CD4-positive, CD25-positive, alpha-beta regulatory T cell (primary cell): ENCODE measurements around the gene APMAP. TPM values are rescaled to one million over a fixed set of nuclear protein-coding genes. Genes with fewer than 3 reads are reported as not detected.
"Not testable (repeated sequence)": the region's sequence is repeated elsewhere in the genome, so short reads cannot be mapped to it uniquely, and the experiment has no call there.

Experiments used
- ATAC-seq, 2 donors: fragments of 150-1000 bp; cut with Tn5 transposase; one replicate each; pipeline ENCODE4 v1.10.0; 2021; ENCODE audit warnings: low read depth in 2 of 2, moderate number of reproducible peaks in 2 of 2, moderate library complexity in 1 of 2
- DNase-seq, 3 donors: peaks; one replicate each; pipeline versions ENCODE4 v3.0.0 to v3.0.0-alpha.2; 2012 to 2022; ENCODE audit warnings: mixed read lengths in 1 of 3
- H3K27ac ChIP-seq: one replicate; pipeline ENCODE4 v1.7.0; 2013; ENCODE audit warnings: mild to moderate bottlenecking, low read length; ENCODE audit not compliant: insufficient read depth, poor library complexity, severe bottlenecking
- H3K27me3 ChIP-seq: one replicate; pipeline ENCODE4 v1.7.0; 2013; ENCODE audit warnings: low read length; ENCODE audit not compliant: control insufficient read depth, insufficient read depth
- H3K36me3 ChIP-seq: one replicate; pipeline ENCODE4 v1.7.0; 2013; ENCODE audit warnings: mild to moderate bottlenecking, low read length, moderate library complexity; ENCODE audit not compliant: control insufficient read depth, insufficient read depth
- H3K4me1 ChIP-seq: 2 replicates; pipeline ENCODE4 v1.7.0; 2013; ENCODE audit warnings: mild to moderate bottlenecking, low read length; ENCODE audit not compliant: insufficient read depth, control insufficient read depth, poor library complexity, severe bottlenecking
- H3K4me3 ChIP-seq: one replicate; pipeline ENCODE4 v1.7.0; 2013; ENCODE audit warnings: low read depth, mild to moderate bottlenecking, low read length, moderate library complexity
- H3K9me3 ChIP-seq, 2 experiments: 1 replicate in 1 of 2; 2 replicates in 1 of 2; pipeline ENCODE4 v1.7.0; 2013; ENCODE audit warnings: low read length in 2 of 2, mild to moderate bottlenecking in 1 of 2, moderate library complexity in 1 of 2; ENCODE audit not compliant: control insufficient read depth in 2 of 2
- H3K27ac Mint-ChIP-seq, 3 donors: one replicate each; pipeline ENCODE4 v1.8.0; 2020 to 2022; ENCODE audit warnings: mild to moderate bottlenecking in 3 of 3, mixed read lengths in 3 of 3, moderate library complexity in 2 of 3
- H3K27me3 Mint-ChIP-seq: one replicate; pipeline ENCODE4 v1.8.0; 2022; ENCODE audit warnings: mild to moderate bottlenecking, mixed read lengths
- H3K36me3 Mint-ChIP-seq: one replicate; pipeline ENCODE4 v1.8.0; 2020; ENCODE audit warnings: mixed read lengths
- H3K4me1 Mint-ChIP-seq, 4 donors: one replicate each; pipeline ENCODE4 v1.8.0; 2020 to 2022; ENCODE audit warnings: mixed read lengths in 4 of 4, mild to moderate bottlenecking in 1 of 4
- H3K4me3 Mint-ChIP-seq, 4 donors: one replicate each; pipeline ENCODE4 v1.8.0; 2020 to 2022; ENCODE audit warnings: mild to moderate bottlenecking in 4 of 4, mixed read lengths in 4 of 4, moderate library complexity in 3 of 4
- H3K9me3 Mint-ChIP-seq, 7 donors: one replicate each; pipeline ENCODE4 v1.8.0; 2020 to 2022; ENCODE audit warnings: mixed read lengths in 7 of 7, mild to moderate bottlenecking in 3 of 7, moderate library complexity in 2 of 7
- polyA plus RNA-seq, 4 donors: library from polyadenylated mRNA; unstranded; fragments of 300-500 nt; fragmentation: Illumina TruSeq; gene quantifications; one replicate each; pipeline ENCODE4 v1.2.3, GENCODE V29; 2021
- total RNA-seq: library from RNA; stranded (reverse); gene quantifications from one replicate; pipeline ENCODE4 v1.2.3, GENCODE V29; 2022

APMAP gene
- total and polyA plus RNA-seq, 5 donors from 2014 or later = 28.2 to 83.2 (median 69.2) TPM

DNA sequence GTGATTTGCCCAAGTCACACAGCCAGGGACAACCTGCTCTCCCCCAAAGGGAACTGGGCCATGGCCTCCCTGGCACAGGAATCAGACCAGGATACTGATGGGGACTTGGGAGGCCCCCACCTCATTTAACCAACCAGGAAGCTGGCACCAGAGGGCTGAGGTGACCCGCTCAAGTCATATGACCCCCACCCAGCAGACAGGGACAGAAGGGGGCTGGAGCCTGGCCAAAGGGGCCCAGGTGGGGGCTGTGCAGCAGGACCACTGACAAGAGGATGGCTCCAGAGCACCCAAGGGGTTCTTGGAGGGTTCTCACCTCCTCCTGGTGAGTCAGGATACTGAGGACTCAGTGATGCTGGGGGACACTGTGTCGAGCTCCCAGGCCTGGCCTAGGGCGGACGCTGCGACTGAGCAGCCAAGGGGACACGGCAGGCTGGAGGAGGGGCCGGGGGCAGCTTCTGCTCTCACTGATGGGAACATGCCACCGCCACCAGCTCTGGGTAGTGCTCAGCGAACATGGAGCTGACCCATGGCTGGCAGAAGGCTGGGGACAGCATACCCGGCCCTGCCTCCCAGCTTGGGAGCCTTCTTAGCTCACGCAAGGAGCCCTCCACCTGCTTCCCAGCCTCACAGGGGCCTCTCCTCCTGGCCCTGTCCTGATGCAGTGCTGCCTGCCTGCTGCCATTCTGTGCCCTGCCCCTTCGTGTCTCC lies 42.3 kb downstream of the APMAP start:
- DNase-seq (no peak), ATAC-seq (no peak)
- Mint-ChIP-seq H3K27ac (peak overlapping the region; percentile 86 to 95 (median 95)), H3K27me3 (no peaks in the 10 kb centered on the region), H3K9me3 (peaks cover 0 to 28% (median 9%) of the 10 kb centered on the region in 7 donors), H3K4me1 (peaks cover 17 to 73% (median 45%) of the 10 kb centered on the region in 4 donors), H3K36me3 (peaks cover 14% of the 10 kb centered on the region), H3K4me3 (peak overlapping the region; percentile 73 to 87 (median 86))
- Histone ChIP-seq H3K27ac (peak overlapping the region; percentile 61), H3K27me3 (no peaks in the 10 kb centered on the region), H3K36me3 (peaks cover 4% of the 10 kb centered on the region), H3K9me3 (peaks cover 0 to 2% of the 10 kb centered on the region in 2 experiments), H3K4me1 (peaks cover 50% of the 10 kb centered on the region), H3K4me3 (peak overlapping the region; percentile 69)

DNA sequence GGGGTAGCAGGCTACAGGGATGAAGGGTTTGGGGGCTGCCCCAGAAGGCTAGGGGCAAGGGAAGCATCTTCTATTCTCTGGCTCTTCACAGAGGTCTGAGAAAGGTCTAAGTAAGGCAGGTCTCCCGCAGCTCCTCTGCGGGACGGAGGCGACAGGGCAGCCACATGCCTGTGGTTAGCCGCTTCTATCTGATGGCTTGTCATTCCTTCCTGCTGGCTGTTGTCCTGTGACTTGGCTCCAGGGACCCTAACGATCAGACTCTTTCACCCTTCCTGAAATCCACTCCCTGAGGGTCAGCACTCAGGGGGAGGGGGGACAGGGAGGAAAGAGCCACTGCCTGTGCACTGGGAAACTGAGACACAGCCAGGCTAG lies 42.8 kb downstream of the APMAP start:
- Histone ChIP-seq H3K4me1 (peaks cover 45% of the 10 kb centered on the region), H3K27me3 (no peaks in the 10 kb centered on the region), H3K36me3 (peaks cover 4% of the 10 kb centered on the region), H3K9me3 (peaks cover 0 to 2% of the 10 kb centered on the region in 2 experiments), H3K27ac (peak overlapping the region; percentile 61), H3K4me3 (peak overlapping the region; percentile 69)
- Mint-ChIP-seq H3K9me3 (peaks cover 0 to 33% (median 9%) of the 10 kb centered on the region in 7 donors), H3K27ac (peak overlapping the region; percentile 80 to 95 (median 95)), H3K4me1 (peaks cover 17 to 71% (median 42%) of the 10 kb centered on the region in 4 donors), H3K4me3 (peak overlapping the region; percentile 73 to 87 (median 86)), H3K27me3 (no peaks in the 10 kb centered on the region), H3K36me3 (peaks cover 15% of the 10 kb centered on the region)
- ATAC-seq (no peak), DNase-seq (peak in 1 of 3 donors; percentile 15)

DNA sequence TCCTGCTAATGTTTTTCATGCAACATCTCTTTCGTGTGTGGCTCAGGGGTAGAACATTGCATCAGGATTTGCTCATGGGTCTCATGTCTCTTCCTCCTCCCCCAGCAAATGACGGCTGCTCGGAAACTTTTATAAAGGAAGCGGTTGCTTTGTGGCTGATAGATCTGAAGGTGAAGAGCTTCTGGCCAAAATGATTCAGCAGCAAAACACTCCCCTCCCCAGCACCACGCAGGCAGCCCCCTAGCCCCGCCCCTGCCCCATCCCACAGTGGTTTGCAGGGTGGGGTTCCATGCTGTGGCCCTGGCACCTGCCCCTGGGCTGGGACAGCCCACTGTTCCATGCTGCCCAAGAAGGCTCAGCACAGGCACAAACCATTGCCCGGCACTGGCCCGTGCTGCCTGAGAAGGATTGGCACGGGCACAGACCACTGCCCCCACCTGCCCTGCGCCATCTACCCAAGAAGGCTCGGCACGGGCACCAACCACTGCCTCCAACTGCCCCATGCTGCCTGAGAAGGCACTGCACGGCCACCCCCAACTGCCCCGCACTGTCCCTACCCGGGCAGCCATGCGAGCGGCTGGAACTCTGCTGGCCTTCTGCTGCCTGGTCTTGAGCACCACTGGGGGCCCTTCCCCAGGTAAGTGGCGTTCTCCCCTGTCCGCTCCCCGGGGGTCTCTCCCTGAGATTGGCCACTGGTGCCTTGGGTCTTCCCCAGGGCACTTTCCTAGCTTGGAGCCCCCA lies 43.4 kb downstream of the APMAP start, which contains the start of gene CST7:
TSS of gene CST7 (plus strand) at position 331 of the 741 bp plus-strand sequence. CDS start at position 568, 237 bp downstream.
- DNase-seq = peak; percentile 65 to 93 (median 84)
- Mint-ChIP-seq H3K27me3 (no peaks in the 10 kb centered on the region), H3K36me3 (peaks cover 15% of the 10 kb centered on the region), H3K4me3 (peak within 1 kb of the TSS; percentile 73 to 87 (median 86)), H3K27ac (peak within 1 kb of the TSS; percentile 80 to 95 (median 95)), H3K9me3 (peaks cover 0 to 33% (median 9%) of the 10 kb centered on the region in 7 donors), H3K4me1 (peaks cover 17 to 65% (median 42%) of the 10 kb centered on the region in 4 donors)
- Histone ChIP-seq H3K9me3 (peaks cover 0 to 2% of the 10 kb centered on the region in 2 experiments), H3K27ac (peak within 1 kb of the TSS; percentile 61), H3K4me3 (peak within 1 kb of the TSS; percentile 69), H3K4me1 (peaks cover 39% of the 10 kb centered on the region), H3K27me3 (no peaks in the 10 kb centered on the region), H3K36me3 (peaks cover 4% of the 10 kb centered on the region)
- ATAC-seq = peak; percentile 88 to 90

DNA sequence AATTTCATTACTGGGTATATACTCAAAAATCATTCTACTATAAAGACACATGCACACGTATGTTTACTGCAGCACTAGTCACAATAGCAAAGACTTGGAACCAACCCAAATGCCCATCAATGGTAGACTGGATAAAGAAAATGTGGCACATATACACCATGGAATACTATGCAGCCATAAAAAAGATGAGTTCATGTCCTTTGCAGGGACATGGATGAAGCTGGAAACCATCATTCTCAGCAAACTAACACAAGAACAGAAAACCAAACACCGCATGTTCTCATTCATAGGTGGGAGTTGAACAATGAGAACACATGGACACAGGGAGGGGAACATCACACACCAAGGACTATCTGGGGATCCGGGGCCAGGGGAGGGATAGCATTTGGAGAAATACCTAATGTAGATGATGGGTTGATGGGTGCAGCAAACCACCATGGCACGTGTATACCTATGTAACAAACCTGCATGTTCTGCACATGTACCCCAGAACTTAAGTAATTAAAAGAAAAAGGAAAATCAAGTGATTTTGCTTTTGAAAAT lies 44.1 kb downstream of the APMAP start:
- H3K27ac ChIP-seq = peak overlapping the region; percentile 61
- not testable (repeated sequence) for ATAC-seq

DNA sequence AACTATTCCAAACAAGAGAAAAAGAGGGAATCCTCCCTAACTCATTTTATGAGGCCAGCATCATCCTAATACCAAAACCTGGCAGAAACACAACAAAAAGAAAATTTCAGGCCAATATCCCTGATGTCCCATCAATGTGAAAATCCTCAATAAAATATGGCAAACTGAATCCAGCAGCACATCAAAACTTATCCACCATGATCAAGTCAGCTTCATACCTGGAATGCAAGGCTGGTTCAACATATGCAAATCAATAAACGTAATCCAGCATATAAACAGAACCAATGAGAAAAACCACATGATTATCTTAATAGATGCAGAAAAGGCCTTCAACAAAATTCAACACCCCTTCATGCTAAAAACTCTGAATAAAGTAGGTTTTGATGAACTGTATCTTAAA lies 46.2 kb downstream of the APMAP start:
- ATAC-seq, H3K27me3 Mint-ChIP-seq, H3K36me3 ChIP-seq, DNase-seq, H3K27ac ChIP-seq, H3K27me3 ChIP-seq, H3K27ac Mint-ChIP-seq, H3K4me3 ChIP-seq, H3K9me3 ChIP-seq: not testable (repeated sequence)
- Mint-ChIP-seq H3K36me3 (peaks cover 15% of the 10 kb centered on the region), H3K4me3 (peak overlapping the region in 1 of 4 donors; percentile 66), H3K9me3 (peaks cover 0 to 39% (median 10%) of the 10 kb centered on the region in 7 donors), H3K4me1 (peaks cover 17 to 48% (median 31%) of the 10 kb centered on the region in 4 donors)
- H3K4me1 ChIP-seq = peaks cover 28% of the 10 kb centered on the region

More for the DNA sequence above, 44.1 kb downstream of the APMAP start:
- Mint-ChIP-seq H3K27ac (peak overlapping the region; percentile 78 to 95 (median 95)), H3K36me3 (peaks cover 15% of the 10 kb centered on the region), H3K9me3 (peaks cover 0 to 33% (median 10%) of the 10 kb centered on the region in 7 donors), H3K4me3 (peak overlapping the region; percentile 73 to 87 (median 86)), H3K4me1 (peaks cover 17 to 59% (median 39%) of the 10 kb centered on the region in 4 donors)
- H3K27me3 Mint-ChIP-seq, H3K36me3 ChIP-seq, H3K27me3 ChIP-seq, DNase-seq, H3K9me3 ChIP-seq: not testable (repeated sequence)
- Histone ChIP-seq H3K4me1 (peaks cover 35% of the 10 kb centered on the region), H3K4me3 (peak overlapping the region; percentile 41)

DNA sequence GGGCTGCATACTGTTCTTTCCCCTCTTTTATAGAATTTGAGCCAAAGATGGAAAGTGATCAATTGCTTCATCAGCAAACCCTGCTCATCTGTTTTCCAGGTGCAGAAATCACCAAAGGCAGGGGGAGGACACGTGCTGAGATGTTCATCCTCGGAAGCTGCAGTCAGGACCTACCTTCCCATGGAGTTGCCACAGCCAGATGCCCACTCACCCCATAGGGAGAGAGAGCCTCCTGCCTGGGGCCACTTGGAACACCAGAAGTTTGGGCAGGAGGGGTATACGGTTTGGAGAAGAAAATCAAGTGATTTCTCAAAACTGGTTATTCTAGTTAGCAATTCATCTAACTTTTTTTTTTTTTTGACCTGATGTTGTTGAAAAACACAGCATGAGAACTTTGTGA lies 48.8 kb downstream of the APMAP start:
- ATAC-seq (no peak), DNase-seq (no peak)
- Mint-ChIP-seq H3K27me3 (no peaks in the 10 kb centered on the region), H3K4me3 (no peak overlapping the region), H3K36me3 (peaks cover 20% of the 10 kb centered on the region), H3K9me3 (peaks cover 0 to 41% (median 10%) of the 10 kb centered on the region in 7 donors), H3K27ac (no peak overlapping the region), H3K4me1 (peaks cover 15 to 28% (median 18%) of the 10 kb centered on the region in 4 donors)
- Histone ChIP-seq H3K36me3 (no peaks in the 10 kb centered on the region), H3K27me3 (no peaks in the 10 kb centered on the region), H3K4me3 (no peak overlapping the region), H3K27ac (no peak overlapping the region), H3K4me1 (peaks cover 2% of the 10 kb centered on the region), H3K9me3 (peaks cover 0 to 2% of the 10 kb centered on the region in 2 experiments)

DNA sequence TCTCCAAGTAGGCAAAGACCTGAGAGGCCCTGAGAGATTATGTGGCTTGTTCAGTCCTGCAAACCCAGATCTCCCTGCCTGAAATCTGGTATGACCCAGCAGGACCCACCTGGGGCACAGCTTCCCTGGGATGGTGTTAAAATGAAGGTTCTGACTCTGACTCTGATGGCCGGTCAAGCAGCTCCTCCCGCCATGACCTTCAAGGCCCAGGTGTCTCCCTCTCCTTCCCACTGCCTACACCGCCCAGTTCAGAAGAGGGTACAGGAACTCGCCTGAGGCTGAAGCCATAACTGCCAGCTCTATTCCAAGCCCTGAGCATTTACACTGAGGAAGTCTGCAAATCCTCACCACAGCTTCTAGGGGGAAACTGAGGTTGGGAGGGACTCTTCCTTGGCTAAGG lies 49.4 kb downstream of the APMAP start:
- no peak for ATAC-seq
- DNase-seq = no peak
- H3K27me3 Mint-ChIP-seq = no peaks in the 10 kb centered on the region
- no peak overlapping the region for H3K4me3 Mint-ChIP-seq
- H3K9me3 Mint-ChIP-seq = peaks cover 0 to 41% (median 10%) of the 10 kb centered on the region in 7 donors
- no peaks in the 10 kb centered on the region for H3K27me3 ChIP-seq
- H3K4me1 ChIP-seq = no peaks in the 10 kb centered on the region
- no peak overlapping the region for H3K27ac ChIP-seq
- no peaks in the 10 kb centered on the region for H3K36me3 ChIP-seq
- H3K36me3 Mint-ChIP-seq = peaks cover 20% of the 10 kb centered on the region
- H3K27ac Mint-ChIP-seq = no peak overlapping the region
- peaks cover 0 to 2% of the 10 kb centered on the region in 2 experiments for H3K9me3 ChIP-seq
- H3K4me3 ChIP-seq = no peak overlapping the region
- H3K4me1 Mint-ChIP-seq = peaks cover 10 to 26% (median 14%) of the 10 kb centered on the region in 4 donors
